ENCODE results near the gene USE1. TPM values are rescaled to one million over a fixed set of nuclear protein-coding genes. Genes with fewer than 3 reads are reported as not detected.

Gene USE1
- total RNA-seq, 1 experiment from 2014 or later, result 47.9 TPM

DNA sequence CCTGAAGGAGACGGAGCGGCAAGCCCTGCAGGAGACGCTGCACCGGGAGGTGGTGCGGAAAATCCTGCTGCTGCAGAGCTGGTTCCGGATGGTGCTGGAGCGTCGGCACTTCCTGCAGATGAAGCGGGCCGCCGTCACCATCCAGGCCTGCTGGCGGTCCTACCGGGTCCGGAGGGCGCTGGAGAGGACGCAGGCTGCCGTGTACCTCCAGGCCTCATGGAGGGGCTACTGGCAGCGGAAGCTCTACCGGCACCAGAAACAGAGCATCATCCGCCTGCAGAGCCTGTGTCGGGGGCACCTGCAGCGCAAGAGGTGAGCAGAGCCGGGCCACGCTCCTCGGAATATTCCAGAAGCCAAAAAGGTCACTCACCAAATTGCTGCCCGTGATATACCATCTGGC lies 22.4 kb upstream of the USE1 start:
- H3K4me1 Mint-ChIP-seq (ENCODE audit: insufficient read depth, unreplicated experiment), result no peaks in the 10 kb centered on the region
- DNase-seq (ENCODE audit: unreplicated experiment), result no peak
- no TSS peak for BruUV-seq (replicated peaks)
- POLR2A ChIA-PET, result interaction anchor here (0.9 kb wide), 1 partner anchor 22 kb away, joined by 3 read pairs; the partner anchor contains the start of gene USE1
- intact Hi-C loops (cut with micrococcal nuclease), result no loop called here
- CTCF ChIA-PET, result interaction anchor here (0.6 kb wide), 1 partner anchor 32 kb away, joined by 4 read pairs; no protein-coding TSS in a partner anchor
- H3K4me3 Mint-ChIP-seq (ENCODE audit: unreplicated experiment), result no peak overlapping the region
- no peak overlapping the region for H3K27ac Mint-ChIP-seq (ENCODE audit: low read depth, unreplicated experiment)
- H3K9me3 Mint-ChIP-seq (ENCODE audit: unreplicated experiment), result peaks cover 8% of the 10 kb centered on the region
- TF ChIP-seq, protein P1, sequence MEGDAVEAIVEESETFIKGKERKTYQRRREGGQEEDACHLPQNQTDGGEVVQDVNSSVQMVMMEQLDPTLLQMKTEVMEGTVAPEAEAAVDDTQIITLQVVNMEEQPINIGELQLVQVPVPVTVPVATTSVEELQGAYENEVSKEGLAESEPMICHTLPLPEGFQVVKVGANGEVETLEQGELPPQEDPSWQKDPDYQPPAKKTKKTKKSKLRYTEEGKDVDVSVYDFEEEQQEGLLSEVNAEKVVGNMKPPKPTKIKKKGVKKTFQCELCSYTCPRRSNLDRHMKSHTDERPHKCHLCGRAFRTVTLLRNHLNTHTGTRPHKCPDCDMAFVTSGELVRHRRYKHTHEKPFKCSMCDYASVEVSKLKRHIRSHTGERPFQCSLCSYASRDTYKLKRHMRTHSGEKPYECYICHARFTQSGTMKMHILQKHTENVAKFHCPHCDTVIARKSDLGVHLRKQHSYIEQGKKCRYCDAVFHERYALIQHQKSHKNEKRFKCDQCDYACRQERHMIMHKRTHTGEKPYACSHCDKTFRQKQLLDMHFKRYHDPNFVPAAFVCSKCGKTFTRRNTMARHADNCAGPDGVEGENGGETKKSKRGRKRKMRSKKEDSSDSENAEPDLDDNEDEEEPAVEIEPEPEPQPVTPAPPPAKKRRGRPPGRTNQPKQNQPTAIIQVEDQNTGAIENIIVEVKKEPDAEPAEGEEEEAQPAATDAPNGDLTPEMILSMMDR (IDR thresholded peaks at IDR 0.05; ENCODE audit: unreplicated experiment), result no peak
- no peaks in the 10 kb centered on the region for H3K27me3 Mint-ChIP-seq (ENCODE audit: insufficient read depth, unreplicated experiment)
- H3K36me3 Mint-ChIP-seq (ENCODE audit: insufficient read depth, unreplicated experiment), result peaks cover 49% of the 10 kb centered on the region

- TF ChIP-seq, protein P1 (IDR thresholded peaks at IDR 0.05; ENCODE audit: unreplicated experiment), result no peak
- Mint-ChIP-seq H3K27me3 (ENCODE audit: insufficient read depth, unreplicated experiment) (no peaks in the 10 kb centered on the region), H3K4me1 (ENCODE audit: insufficient read depth, unreplicated experiment) (no peaks in the 10 kb centered on the region), H3K9me3 (ENCODE audit: unreplicated experiment) (peaks cover 8% of the 10 kb centered on the region), H3K36me3 (ENCODE audit: insufficient read depth, unreplicated experiment) (peaks cover 42% of the 10 kb centered on the region), H3K27ac (ENCODE audit: low read depth, unreplicated experiment) (no peak overlapping the region), H3K4me3 (ENCODE audit: unreplicated experiment) (no peak overlapping the region)
- ChIA-PET POLR2A (no interaction called here), CTCF (no interaction called here)
- intact Hi-C loops (cut with micrococcal nuclease), result no loop called here
- no TSS peak for BruUV-seq (replicated peaks)
- no peak for DNase-seq (ENCODE audit: unreplicated experiment)
Observed at GRCh38 chr19:17194608-17195007, 20.5 kb upstream of the USE1 start.

DNA sequence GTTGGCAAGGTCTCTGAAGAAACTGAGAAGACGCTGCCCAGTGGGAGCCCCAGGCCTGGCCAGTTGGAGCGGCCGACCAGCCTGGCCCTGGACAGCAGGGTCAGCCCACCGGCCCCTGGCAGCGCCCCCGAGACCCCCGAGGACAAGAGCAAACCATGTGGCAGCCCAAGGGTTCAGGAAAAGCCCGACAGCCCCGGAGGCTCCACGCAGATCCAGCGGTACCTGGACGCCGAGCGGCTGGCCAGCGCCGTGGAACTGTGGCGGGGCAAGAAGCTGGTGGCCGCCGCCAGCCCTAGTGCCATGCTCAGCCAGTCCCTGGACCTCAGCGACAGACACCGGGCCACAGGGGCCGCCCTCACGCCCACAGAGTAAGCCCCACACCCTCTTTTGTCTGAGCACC lies 20.1 kb upstream of the USE1 start:
- ChIA-PET POLR2A (no interaction called here), CTCF (interaction anchor here (0.6 kb wide), 1 partner anchor 93 kb away, joined by 3 read pairs; no protein-coding TSS in a partner anchor)
- intact Hi-C loops (cut with micrococcal nuclease), result no loop called here
- H3K27ac Mint-ChIP-seq (ENCODE audit: low read depth, unreplicated experiment), result no peak overlapping the region
- no TSS peak for BruUV-seq (replicated peaks)
- no peak overlapping the region for H3K4me3 Mint-ChIP-seq (ENCODE audit: unreplicated experiment)
- H3K4me1 Mint-ChIP-seq (ENCODE audit: insufficient read depth, unreplicated experiment), result no peaks in the 10 kb centered on the region
- TF ChIP-seq, protein P1 (IDR thresholded peaks at IDR 0.05; ENCODE audit: unreplicated experiment), result no peak
- H3K9me3 Mint-ChIP-seq (ENCODE audit: unreplicated experiment), result peaks cover 8% of the 10 kb centered on the region
- no peaks in the 10 kb centered on the region for H3K27me3 Mint-ChIP-seq (ENCODE audit: insufficient read depth, unreplicated experiment)
- no peak for DNase-seq (ENCODE audit: unreplicated experiment)
- peaks cover 37% of the 10 kb centered on the region for H3K36me3 Mint-ChIP-seq (ENCODE audit: insufficient read depth, unreplicated experiment)

DNA sequence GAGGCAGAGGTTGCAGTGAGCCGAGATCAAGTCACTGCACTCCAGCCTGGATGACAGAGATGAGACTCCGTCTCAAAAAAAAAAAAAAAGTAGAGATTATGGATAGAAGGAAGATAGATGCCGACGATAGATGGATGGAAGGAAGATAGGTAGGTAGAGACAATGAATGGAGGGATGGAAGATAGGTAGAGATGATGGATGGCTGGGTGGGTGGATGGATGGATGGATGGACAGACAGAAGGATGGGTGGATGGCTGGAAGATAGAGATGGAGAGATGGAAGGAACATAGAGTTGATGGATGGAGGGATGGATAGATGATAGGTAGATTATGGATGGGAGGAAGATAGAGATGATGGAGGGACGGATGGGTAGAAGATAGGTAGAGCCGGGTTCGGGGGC lies 18.5 kb upstream of the USE1 start:
- Mint-ChIP-seq H3K4me3 (ENCODE audit: unreplicated experiment) (no peak overlapping the region), H3K4me1 (ENCODE audit: insufficient read depth, unreplicated experiment) (no peaks in the 10 kb centered on the region), H3K27me3 (ENCODE audit: insufficient read depth, unreplicated experiment) (no peaks in the 10 kb centered on the region), H3K36me3 (ENCODE audit: insufficient read depth, unreplicated experiment) (peaks cover 37% of the 10 kb centered on the region), H3K27ac (ENCODE audit: low read depth, unreplicated experiment) (no peak overlapping the region), H3K9me3 (ENCODE audit: unreplicated experiment) (peaks cover 8% of the 10 kb centered on the region)
- no peak for DNase-seq (ENCODE audit: unreplicated experiment)
- ChIA-PET CTCF (interaction anchor here (0.7 kb wide), 1 partner anchor 32 kb away, joined by 4 read pairs; no protein-coding TSS in a partner anchor), POLR2A (no interaction called here)
- intact Hi-C loops (cut with micrococcal nuclease), result no loop called here
- BruUV-seq (replicated peaks), result no TSS peak
- TF ChIP-seq, protein P1 (IDR thresholded peaks at IDR 0.05; ENCODE audit: unreplicated experiment), result no peak
